ENCODE results near the gene RMP24.

The RMP24 gene

GRCh38 chr18:35973650-35974049, 1.2 kb downstream of the RMP24 start:
- no peaks in the 10 kb centered on the region for H3K9me3 ChIP-seq
- peaks cover 31% of the 10 kb centered on the region for H3K36me3 ChIP-seq
- H3K27me3 ChIP-seq, result no peaks in the 10 kb centered on the region
- no peak for DNase-seq (ENCODE audit: low spot score in 2 of 2)
- H3K27ac ChIP-seq, result no peak overlapping the region
- H3K4me3 ChIP-seq, result peak overlapping the region; percentile 73
- peaks cover 27% of the 10 kb centered on the region for H3K4me1 ChIP-seq
- TF ChIP-seq CTCF (IDR thresholded peaks at IDR 0.05), result no peak
- TF ChIP-seq EP300 (IDR thresholded peaks at IDR 0.05), result no peak
- no peak for TF ChIP-seq POLR2A (IDR thresholded peaks at IDR 0.05)
- 89% methylated on average over 12 of the region's 12 CpGs for WGBS

- peak overlapping the region; percentile 73 for H3K4me3 ChIP-seq
- peaks cover 37% of the 10 kb centered on the region for H3K36me3 ChIP-seq
- H3K27ac ChIP-seq, result no peak overlapping the region
- no peaks in the 10 kb centered on the region for H3K9me3 ChIP-seq
- TF ChIP-seq POLR2A (IDR thresholded peaks at IDR 0.05), result no peak
- TF ChIP-seq EP300 (IDR thresholded peaks at IDR 0.05), result no peak
- no peak for TF ChIP-seq POLR2AphosphoS5 (IDR thresholded peaks at IDR 0.05)
- TF ChIP-seq CTCF (IDR thresholded peaks at IDR 0.05), result no peak
- H3K27me3 ChIP-seq, result no peaks in the 10 kb centered on the region
- DNase-seq (ENCODE audit: low spot score in 2 of 2), result no peak
- WGBS, result 68% methylated on average over 3 of the region's 3 CpGs
- peaks cover 27% of the 10 kb centered on the region for H3K4me1 ChIP-seq
Observed at GRCh38 chr18:35974181-35974580, 1.7 kb downstream of the RMP24 start.

GRCh38 chr18:35979112-35979511, 6.6 kb downstream of the RMP24 start:
- Histone ChIP-seq H3K4me3 (no peak overlapping the region), H3K9me3 (no peaks in the 10 kb centered on the region), H3K27ac (no peak overlapping the region), H3K27me3 (no peaks in the 10 kb centered on the region), H3K4me1 (peaks cover 5% of the 10 kb centered on the region), H3K36me3 (peaks cover 67% of the 10 kb centered on the region)
- DNase-seq (ENCODE audit: low spot score in 2 of 2), result no peak
- TF ChIP-seq POLR2A (IDR thresholded peaks at IDR 0.05), result no peak
- TF ChIP-seq CTCF (IDR thresholded peaks at IDR 0.05), result no peak
- TF ChIP-seq POLR2AphosphoS5 (IDR thresholded peaks at IDR 0.05), result no peak
- no peak for TF ChIP-seq EP300 (IDR thresholded peaks at IDR 0.05)

- H3K4me1 ChIP-seq, result no peaks in the 10 kb centered on the region
- TF ChIP-seq CTCF (IDR thresholded peaks at IDR 0.05) (no peak), EP300 (IDR thresholded peaks at IDR 0.05) (no peak)
- no peaks in the 10 kb centered on the region for H3K27me3 ChIP-seq
- peaks cover 53% of the 10 kb centered on the region for H3K36me3 ChIP-seq
- 73% methylated on average over 2 of the region's 2 CpGs for WGBS
- no peak for DNase-seq (ENCODE audit: low spot score in 2 of 2)
- H3K9me3 ChIP-seq, result no peaks in the 10 kb centered on the region
- no peak overlapping the region for H3K27ac ChIP-seq
- H3K4me3 ChIP-seq, result no peak overlapping the region
Observed at GRCh38 chr18:35982409-35983114, 10.1 kb downstream of the RMP24 start.

- H3K36me3 ChIP-seq, result peaks cover 50% of the 10 kb centered on the region
- TF ChIP-seq CTCF (IDR thresholded peaks at IDR 0.05), result no peak
- no peak for TF ChIP-seq POLR2A (IDR thresholded peaks at IDR 0.05)
- no peak for TF ChIP-seq EP300 (IDR thresholded peaks at IDR 0.05)
- TF ChIP-seq POLR2AphosphoS5 (IDR thresholded peaks at IDR 0.05), result no peak
- H3K27ac ChIP-seq, result no peak overlapping the region
- no peaks in the 10 kb centered on the region for H3K4me1 ChIP-seq
- no peaks in the 10 kb centered on the region for H3K9me3 ChIP-seq
- DNase-seq (ENCODE audit: low spot score in 2 of 2), result no peak
- H3K4me3 ChIP-seq, result no peak overlapping the region
- no peaks in the 10 kb centered on the region for H3K27me3 ChIP-seq
Observed at GRCh38 chr18:35983147-35983546, 10.7 kb downstream of the RMP24 start.

Data from suprapubic skin (tissue), 4 donors.